ENCODE data around the gene RAPGEF6.

- TF ChIP-seq POLR2A (IDR thresholded peaks at IDR 0.05; ENCODE audit: low read depth, low read length) = no peak
- no peak for TF ChIP-seq POLR2AphosphoS5 (IDR thresholded peaks at IDR 0.05; ENCODE audit: low read depth, low read length)
- no peak for TF ChIP-seq PAX5 (IDR thresholded peaks at IDR 0.05; ENCODE audit: insufficient read depth, low read length, severe bottlenecking)
These were observed 221.1 kb downstream of the RAPGEF6 start for GRCh38 chr5:131413605-131414559.
